Measurements from ENCODE around the gene NCS1. TPM values are rescaled to one million over a fixed set of nuclear protein-coding genes. Genes with fewer than 3 reads are reported as not detected.
A peak's percentile ranks its signal among the peaks of the same experiment; 100 is the strongest.

Gene NCS1
- total and polyA plus RNA-seq, 9 of the 15 experiments (the other 6 are each of a cell fraction or from before 2014, with no cell fraction given), result 0.28 to 27.0 (median 9.6) TPM

GRCh38 chr9:130150779-130151382, 21.3 kb upstream of the NCS1 start (continued):
- TF ChIP-seq ZNF212 (CRISPR knock-in tag; IDR thresholded peaks at IDR 0.05) (0 out of 2 replicates have a peak, but pooled peaks have one; percentile 65), HMBOX1 (IDR thresholded peaks at IDR 0.05) (no peak), ZNF121 (CRISPR knock-in tag; conservative IDR thresholded peaks at IDR 0.05) (no peak), ZBTB43 (CRISPR knock-in tag; IDR thresholded peaks at IDR 0.05) (no peak), FOSL1 (tag; conservative IDR thresholded peaks at IDR 0.05) (peak; percentile 94), ZFP30 (CRISPR knock-in tag; IDR thresholded peaks at IDR 0.05; ENCODE audit: borderline replicate concordance) (no peak), NCOA1 (IDR thresholded peaks at IDR 0.05; ENCODE audit: low read depth) (no peak), SMARCA4 (IDR thresholded peaks at IDR 0.05) (peak; percentile 76), BMI1 (IDR thresholded peaks at IDR 0.05; ENCODE audit: low read length) (no peak), CTBP1 (IDR thresholded peaks at IDR 0.05; ENCODE audit: borderline replicate concordance) (no peak), SOX6 (IDR thresholded peaks at IDR 0.05) (no peak), POLR2B (IDR thresholded peaks at IDR 0.05; ENCODE audit: low read depth, partially characterized antibody) (no peak), POLR3G (IDR thresholded peaks at IDR 0.05; ENCODE audit: extremely low read depth, insufficient read length, insufficient replicate concordance) (no peak), FOXJ3 (CRISPR knock-in tag; IDR thresholded peaks at IDR 0.05) (no peak), ZNF778 (CRISPR knock-in tag; IDR thresholded peaks at IDR 0.05) (no peak), PTBP1 (IDR thresholded peaks at IDR 0.05; ENCODE audit: low read depth, low read length) (no peak), NELFE (IDR thresholded peaks at IDR 0.05; ENCODE audit: insufficient read depth, insufficient read length) (no peak), PREB (CRISPR knock-in tag; IDR thresholded peaks at IDR 0.05) (no peak), E2F1 (CRISPR knock-in tag; IDR thresholded peaks at IDR 0.05) (no peak), XRCC5 (IDR thresholded peaks at IDR 0.05; ENCODE audit: low read depth, low read length) (no peak), MAX (CRISPR knock-in tag; IDR thresholded peaks at IDR 0.05) (no peak), DLX4 (CRISPR knock-in tag; IDR thresholded peaks at IDR 0.05) (no peak), ZKSCAN1 (IDR thresholded peaks at IDR 0.05; ENCODE audit: low read depth, low read length) (no peak), ZC3H4 (CRISPR knock-in tag; IDR thresholded peaks at IDR 0.05; ENCODE audit: borderline replicate concordance) (no peak)

All from K562 (cell line).